Measurements from ENCODE around the gene PTRH1. TPM values are rescaled to one million over a fixed set of nuclear protein-coding genes. Genes with fewer than 3 reads are reported as not detected.

Gene PTRH1
- 14.7 to 19.9 TPM (median 18.1 TPM) in 5 replicates for total RNA-seq (2022; extraction: Qiagen RNA extraction; ENCODE audit: low read depth)

DNA sequence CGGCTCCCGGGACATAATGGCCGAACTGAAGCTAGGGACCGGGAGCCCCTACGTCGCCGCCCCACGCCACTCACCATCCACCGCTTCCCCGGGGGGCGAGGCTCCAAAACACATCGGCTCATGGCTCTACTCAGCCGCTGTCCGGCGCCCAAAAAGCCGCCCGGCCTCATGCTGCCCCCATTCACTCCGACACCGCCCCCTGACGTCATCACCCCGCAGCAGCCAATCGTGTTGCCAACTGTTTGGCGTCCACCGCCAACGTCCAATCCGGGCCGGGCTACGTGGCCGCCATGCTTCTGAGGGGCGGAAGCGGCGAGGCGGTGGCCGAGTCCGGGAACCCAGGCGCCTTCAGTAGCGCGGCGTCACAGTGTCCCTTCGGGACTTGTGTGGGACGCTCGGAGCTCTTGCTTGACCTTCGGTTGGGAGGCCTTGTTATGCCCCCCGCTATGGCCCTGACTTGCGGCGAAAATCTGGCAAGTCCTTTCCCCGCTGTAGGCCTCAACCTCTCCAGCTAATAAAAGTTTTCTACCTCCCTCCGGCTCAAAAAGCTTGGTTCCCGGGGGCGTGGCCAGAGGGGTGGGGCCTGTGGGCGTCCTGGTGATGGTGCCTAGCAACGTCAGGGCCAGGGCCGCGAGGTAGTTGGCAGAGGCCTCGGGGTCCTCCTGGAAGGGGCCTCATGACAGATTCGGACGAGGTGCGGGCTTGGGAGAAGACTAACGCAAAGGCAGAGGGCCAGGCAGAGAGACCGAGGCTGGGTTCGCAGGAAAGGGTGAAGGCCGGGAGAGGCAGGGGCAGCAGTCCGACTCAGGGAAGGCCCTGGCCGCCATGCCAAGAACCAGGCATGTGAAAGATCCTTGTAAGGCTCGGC is at the start of gene PTRH1, which contains the start of gene TTC16:
TSS of gene PTRH1 (minus strand) at position 194 of the 868 bp plus-strand sequence. CDS start at position 170, 24 bp downstream.
TSS of gene TTC16 (plus strand) at position 610 of the 868 bp plus-strand sequence. CDS start at position 677, 67 bp downstream.

GRCh38 chr9:127734747-127735529 is 19.5 kb upstream of the PTRH1 start, which contains the start of gene TOR2A:
Gene TOR2A (minus strand): TSS chr9:127735294. CDS start chr9:127735270, 24 bp downstream.

GRCh38 chr9:127706836-127707241 is 8.6 kb downstream of the PTRH1 start, which contains the start of gene CFAP157:
Gene CFAP157 (plus strand): TSS chr9:127706988. CDS start chr9:127707032, 44 bp downstream.

Other genes with a start within 250 kb of the PTRH1 start
- gene STXBP1, start 103.4 kb downstream of the PTRH1 start, total RNA-seq (2022; extraction: Qiagen RNA extraction; ENCODE audit: low read depth) = 12.9 to 17.7 TPM (median 16.8 TPM) in 5 replicates
- gene CFAP157, start 8.7 kb downstream of the PTRH1 start, total RNA-seq (2022; extraction: Qiagen RNA extraction; ENCODE audit: low read depth) = not detected in 5 replicates
- 0.08 TPM in 1 of 5 replicates, not detected in the others for gene TTC16, start 416 bp upstream of the PTRH1 start, total RNA-seq (2022; extraction: Qiagen RNA extraction; ENCODE audit: low read depth)
- gene TOR2A, start 19.6 kb upstream of the PTRH1 start, total RNA-seq (2022; extraction: Qiagen RNA extraction; ENCODE audit: low read depth) = 11.0 to 15.1 TPM (median 14.4 TPM) in 5 replicates
- 0.06 to 0.07 TPM in 2 of 5 replicates, not detected in the others for gene SH2D3C, start 63.0 kb upstream of the PTRH1 start, total RNA-seq (2022; extraction: Qiagen RNA extraction; ENCODE audit: low read depth)
- 43.2 to 45.6 TPM (median 44.8 TPM) in 5 replicates for gene CDK9, start 70.4 kb upstream of the PTRH1 start, total RNA-seq (2022; extraction: Qiagen RNA extraction; ENCODE audit: low read depth)
- 44.8 to 50.7 TPM (median 47.6 TPM) in 5 replicates for gene FPGS, start 87.2 kb upstream of the PTRH1 start, total RNA-seq (2022; extraction: Qiagen RNA extraction; ENCODE audit: low read depth)
- gene ENG, start 139.0 kb upstream of the PTRH1 start, total RNA-seq (2022; extraction: Qiagen RNA extraction; ENCODE audit: low read depth) = 0.12 to 0.29 TPM (median 0.16 TPM) in 5 replicates
- gene AK1, start 162.0 kb upstream of the PTRH1 start, total RNA-seq (2022; extraction: Qiagen RNA extraction; ENCODE audit: low read depth) = 43.0 to 83.4 TPM (median 76.2 TPM) in 5 replicates
- 17.8 to 24.7 TPM (median 20.3 TPM) in 5 replicates for gene ST6GALNAC6, start 183.9 kb upstream of the PTRH1 start, total RNA-seq (2022; extraction: Qiagen RNA extraction; ENCODE audit: low read depth)
- 13.8 to 20.6 TPM (median 18.1 TPM) in 5 replicates for gene ST6GALNAC4, start 201.4 kb upstream of the PTRH1 start, total RNA-seq (2022; extraction: Qiagen RNA extraction; ENCODE audit: low read depth)
- gene PIP5KL1, start 215.1 kb upstream of the PTRH1 start, total RNA-seq (2022; extraction: Qiagen RNA extraction; ENCODE audit: low read depth) = 1.3 to 3.3 TPM (median 1.8 TPM) in 5 replicates
- 36.4 to 43.7 TPM (median 41.9 TPM) in 5 replicates for gene DPM2, start 222.2 kb upstream of the PTRH1 start, total RNA-seq (2022; extraction: Qiagen RNA extraction; ENCODE audit: low read depth)

Measured in A549 treated with GW870086 at 1 μM for 4 hours (cell line).